ENCODE results near the gene EEPD1.
A peak's percentile ranks its signal among the peaks of the same experiment; 100 is the strongest.

EEPD1 gene

GRCh38 chr7:36263095-36263484 lies 110.0 kb downstream of the EEPD1 start:
- DNase-seq = no peak

GRCh38 chr7:36264123-36264801 lies 111.2 kb downstream of the EEPD1 start:
- no peak for DNase-seq

GRCh38 chr7:36264913-36265516 lies 112.0 kb downstream of the EEPD1 start:
- DNase-seq = no peak

GRCh38 chr7:36265680-36266079 lies 112.6 kb downstream of the EEPD1 start:
- DNase-seq = no peak

- no peak for DNase-seq
Measured at GRCh38 chr7:36266190-36266589, 113.1 kb downstream of the EEPD1 start.

GRCh38 chr7:36266683-36267082 lies 113.6 kb downstream of the EEPD1 start:
- no peak for DNase-seq

- DNase-seq = no peak
Measured at GRCh38 chr7:36272211-36272566, 119.1 kb downstream of the EEPD1 start.

- DNase-seq = no peak
Measured at GRCh38 chr7:36272567-36273269, 119.7 kb downstream of the EEPD1 start.

- DNase-seq = no peak
Measured at GRCh38 chr7:36273836-36274235, 120.8 kb downstream of the EEPD1 start.

GRCh38 chr7:36275735-36276284 lies 122.8 kb downstream of the EEPD1 start:
- DNase-seq = no peak

GRCh38 chr7:36276428-36277248 lies 123.6 kb downstream of the EEPD1 start:
- DNase-seq = no peak

GRCh38 chr7:36277249-36277542 lies 124.1 kb downstream of the EEPD1 start:
- DNase-seq = no peak

GRCh38 chr7:36278069-36278619 lies 125.1 kb downstream of the EEPD1 start:
- DNase-seq = no peak

GRCh38 chr7:36278620-36279172 lies 125.6 kb downstream of the EEPD1 start:
- DNase-seq = peak; percentile 95

- no peak for DNase-seq
Measured at GRCh38 chr7:36279200-36279925, 126.3 kb downstream of the EEPD1 start.

GRCh38 chr7:36279926-36280315 lies 126.9 kb downstream of the EEPD1 start:
- no peak for DNase-seq

GRCh38 chr7:36280840-36281812 lies 128.1 kb downstream of the EEPD1 start:
- DNase-seq = no peak

- no peak for DNase-seq
Measured at GRCh38 chr7:36281945-36282717, 129.1 kb downstream of the EEPD1 start.

GRCh38 chr7:36283181-36283580 lies 130.1 kb downstream of the EEPD1 start:
- no peak for DNase-seq

GRCh38 chr7:36283711-36284130 lies 130.7 kb downstream of the EEPD1 start:
- DNase-seq = no peak

All from NCI-H526 treated with DMSO at 0.1 percent for 48 hours (cell line).